Embryonic facial prominence (tissue), 1 donor: ENCODE results near the gene NCAPD3.
A peak's percentile ranks its signal among the peaks of the same experiment; 100 is the strongest.

Source experiments
- DNase-seq: peaks from one replicate; pipeline ENCODE4 v3.0.0-alpha.2; 2016; ENCODE audit errors: extremely low spot score

Gene NCAPD3

GRCh38 chr11:134159652-134160051 lies 64.1 kb downstream of the NCAPD3 start:
- no peak for DNase-seq

- DNase-seq: no peak
Observed at GRCh38 chr11:134158023-134158422, 65.7 kb downstream of the NCAPD3 start.

- DNase-seq: no peak
Observed at GRCh38 chr11:134157451-134157850, 66.3 kb downstream of the NCAPD3 start.

- no peak for DNase-seq
Observed at GRCh38 chr11:134155946-134156865, 67.6 kb downstream of the NCAPD3 start.

- no peak for DNase-seq
Observed at GRCh38 chr11:134155456-134155855, 68.3 kb downstream of the NCAPD3 start.

GRCh38 chr11:134154441-134154840 lies 69.3 kb downstream of the NCAPD3 start:
- no peak for DNase-seq

- DNase-seq: no peak
Observed at GRCh38 chr11:134153147-134153905, 70.4 kb downstream of the NCAPD3 start.

GRCh38 chr11:134152696-134153095 lies 71.1 kb downstream of the NCAPD3 start:
- no peak for DNase-seq

GRCh38 chr11:134151083-134151747 lies 72.6 kb downstream of the NCAPD3 start:
- no peak for DNase-seq

GRCh38 chr11:134150195-134150903 lies 73.4 kb downstream of the NCAPD3 start:
- no peak for DNase-seq

GRCh38 chr11:134149371-134149770 lies 74.4 kb downstream of the NCAPD3 start:
- DNase-seq: no peak

GRCh38 chr11:134146598-134146997 lies 77.2 kb downstream of the NCAPD3 start:
- DNase-seq: no peak

- DNase-seq: no peak
Observed at GRCh38 chr11:134145715-134146114, 78.1 kb downstream of the NCAPD3 start.

GRCh38 chr11:134144744-134145143 lies 79.0 kb downstream of the NCAPD3 start:
- DNase-seq: no peak

GRCh38 chr11:134143801-134144200 lies 80.0 kb downstream of the NCAPD3 start:
- no peak for DNase-seq

GRCh38 chr11:134142536-134142935 lies 81.2 kb downstream of the NCAPD3 start:
- DNase-seq: no peak

- DNase-seq: no peak
Observed at GRCh38 chr11:134140961-134141490, 82.7 kb downstream of the NCAPD3 start.

GRCh38 chr11:134139873-134140331 lies 83.9 kb downstream of the NCAPD3 start:
- DNase-seq: peak; percentile 63

GRCh38 chr11:134139303-134139872 lies 84.4 kb downstream of the NCAPD3 start:
- no peak for DNase-seq

GRCh38 chr11:134138376-134138775 lies 85.4 kb downstream of the NCAPD3 start:
- no peak for DNase-seq

- no peak for DNase-seq
Observed at GRCh38 chr11:134134167-134134566, 89.6 kb downstream of the NCAPD3 start.
